ENCODE data around the gene TGFB1I1.
"Not testable (repeated sequence)": the region's sequence is repeated elsewhere in the genome, so short reads cannot be mapped to it uniquely, and the experiment has no call there.

The TGFB1I1 gene

DNA sequence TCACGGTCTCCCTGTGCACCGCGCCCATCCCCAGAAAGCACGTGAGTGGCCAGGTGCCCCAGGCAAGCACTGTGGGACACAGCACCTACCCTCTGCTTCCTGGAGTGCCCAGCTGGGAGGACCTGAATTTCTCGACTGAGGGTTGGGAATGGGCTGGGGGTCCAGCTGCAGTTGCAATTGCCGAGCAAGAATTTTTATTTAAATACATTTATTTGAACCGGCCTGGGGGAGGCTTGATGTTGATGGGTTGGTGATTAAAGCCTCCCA, 17.3 kb downstream of the TGFB1I1 start:
- no peak for DNase-seq

DNA sequence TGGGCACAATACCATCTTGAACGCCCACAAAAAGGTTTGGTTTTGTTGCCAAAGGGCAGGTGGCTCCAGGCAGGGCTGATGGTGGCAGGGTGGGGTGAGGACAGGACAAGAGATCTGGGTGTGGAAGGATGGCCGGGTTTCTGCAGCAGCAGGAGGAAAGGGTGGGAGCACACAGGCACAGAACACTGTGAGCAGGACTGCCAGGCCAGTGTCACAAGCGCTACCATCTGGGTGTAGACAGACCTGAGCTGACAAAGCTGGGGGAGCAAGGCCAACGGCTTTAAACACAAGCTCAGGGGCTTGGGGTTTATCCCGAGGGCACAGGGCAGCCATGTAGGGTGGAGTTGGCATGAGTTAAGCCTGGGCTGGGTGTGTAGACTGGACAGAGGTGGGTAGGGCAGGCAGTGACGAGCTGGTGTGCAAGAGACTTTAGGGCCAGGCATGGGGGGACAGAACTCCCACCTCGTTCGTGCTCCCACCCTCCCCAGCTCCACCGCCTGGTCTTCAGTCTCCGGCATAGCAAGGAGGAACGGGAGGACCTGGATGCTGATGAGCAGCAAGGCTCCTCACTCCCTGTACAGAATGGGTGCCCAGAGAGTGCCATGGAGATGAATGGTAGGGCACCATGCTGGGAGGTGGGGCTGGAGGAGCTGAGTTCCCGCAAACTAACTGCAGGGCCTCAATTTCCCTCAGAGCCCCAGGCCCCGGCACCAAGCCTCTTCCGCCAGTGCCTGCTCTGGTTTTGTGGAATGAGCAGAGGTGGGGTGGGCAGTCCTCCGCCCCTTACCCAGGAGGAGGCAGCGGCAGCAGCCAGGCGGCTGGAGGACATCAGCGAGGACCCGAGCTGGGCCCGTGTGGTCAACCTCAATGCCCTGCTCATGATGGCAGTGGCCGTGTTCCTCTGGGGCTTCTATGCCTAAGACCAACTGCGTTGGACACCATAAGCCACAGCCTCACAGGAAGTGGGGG, 17.9 kb downstream of the TGFB1I1 start:
- no peak for DNase-seq

DNA sequence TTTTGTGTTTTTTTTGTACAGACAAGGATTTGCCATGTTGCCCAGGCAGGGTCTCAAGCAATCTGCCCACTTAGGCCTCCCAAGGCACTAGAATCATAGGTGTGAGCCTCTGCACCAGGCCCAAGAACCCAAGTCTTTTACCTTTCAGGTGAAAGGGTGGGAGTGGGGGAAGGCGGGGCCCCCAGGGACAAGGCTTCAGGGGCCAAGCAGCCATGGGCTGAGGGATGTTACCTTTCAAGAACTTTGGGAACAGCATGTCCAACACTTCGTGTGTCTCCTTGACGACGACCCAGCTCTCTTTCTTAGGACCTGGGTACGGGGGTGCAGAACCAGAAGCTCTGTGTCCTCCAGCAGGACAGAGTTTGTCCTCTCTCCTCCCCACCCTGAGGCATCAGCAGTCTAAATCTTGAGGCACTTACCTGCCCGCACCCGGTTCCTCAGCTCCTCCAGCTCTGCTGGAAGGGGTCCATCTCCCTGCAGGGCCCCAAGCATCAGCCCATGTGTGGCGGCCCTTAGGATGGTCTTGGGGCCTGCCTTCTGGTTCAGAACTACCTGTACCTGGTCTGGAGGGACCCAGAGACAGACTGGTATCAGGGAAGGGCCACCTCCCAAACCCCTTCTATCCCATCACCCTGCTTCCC, 19.9 kb downstream of the TGFB1I1 start:
- no peak for DNase-seq

DNA sequence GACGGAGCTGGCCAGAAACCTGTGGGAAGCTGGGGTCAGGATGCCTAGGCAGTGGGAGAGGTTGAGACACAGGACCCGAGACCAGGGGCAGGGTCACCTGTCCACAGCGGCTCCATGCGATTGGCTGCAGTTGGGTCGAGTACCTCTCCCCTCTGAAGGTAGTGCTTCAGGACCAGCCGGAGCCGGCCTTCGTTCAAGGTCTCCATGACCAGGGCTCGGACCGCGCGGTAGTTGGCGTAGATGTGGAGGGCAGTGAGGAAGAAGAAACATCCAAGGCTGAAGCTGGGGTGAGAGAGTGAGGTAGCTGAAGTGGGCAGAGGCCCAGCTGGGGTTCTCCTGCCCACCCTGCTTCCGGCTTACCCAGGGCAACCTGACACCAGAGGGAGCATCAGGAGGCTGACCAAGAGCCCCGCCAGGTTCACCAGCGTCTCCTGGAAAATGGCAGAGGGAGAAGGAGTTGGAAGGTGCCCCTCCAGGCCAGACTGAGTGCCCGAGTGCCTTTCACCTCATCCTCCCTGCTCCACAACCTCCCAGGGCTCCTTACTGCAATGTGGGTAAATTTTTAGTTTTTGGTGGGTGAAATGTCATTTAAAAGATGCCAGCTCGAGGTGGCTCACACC, 21.7 kb downstream of the TGFB1I1 start:
- no peak for DNase-seq

DNA sequence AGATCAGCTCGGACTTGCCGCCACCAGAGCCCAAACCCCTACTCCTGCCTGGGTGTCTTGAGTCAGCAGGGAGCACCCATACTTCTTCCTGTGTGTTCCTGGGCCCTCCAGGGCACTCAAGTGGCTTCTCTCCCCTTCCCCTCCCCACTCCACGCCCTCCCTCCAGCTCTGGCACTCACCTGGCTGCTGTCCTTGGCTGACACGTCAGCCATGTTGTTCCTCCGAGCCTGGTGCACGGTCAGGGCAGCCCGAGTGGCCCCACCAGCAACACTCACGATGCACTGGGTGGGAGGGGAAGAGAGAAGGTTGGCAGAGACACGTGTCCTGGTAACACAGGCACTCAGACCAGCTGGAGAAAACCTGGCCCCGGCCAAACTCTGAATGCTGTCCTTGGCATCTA, 24.7 kb downstream of the TGFB1I1 start:
- DNase-seq: no peak

DNA sequence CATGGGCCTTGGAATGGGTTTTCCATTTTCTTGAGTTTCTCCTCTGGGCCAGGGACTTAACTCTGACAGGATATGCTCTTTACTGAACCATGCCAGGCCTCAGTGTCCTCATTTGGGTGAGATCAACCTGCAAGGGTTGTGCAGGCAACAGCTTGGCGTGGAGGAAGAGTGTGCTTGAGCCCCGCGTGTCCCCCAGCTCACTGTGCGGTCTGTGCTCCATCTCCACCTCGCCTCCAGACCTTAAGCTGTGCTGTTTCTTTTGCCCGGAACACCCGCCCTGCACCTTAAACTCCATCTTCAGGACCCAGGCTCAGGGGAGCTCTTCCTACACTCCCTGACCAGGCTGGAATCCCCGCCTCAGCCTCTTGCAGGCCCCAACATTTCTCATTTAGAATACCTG, 26.5 kb downstream of the TGFB1I1 start:
- no peak for DNase-seq

DNA sequence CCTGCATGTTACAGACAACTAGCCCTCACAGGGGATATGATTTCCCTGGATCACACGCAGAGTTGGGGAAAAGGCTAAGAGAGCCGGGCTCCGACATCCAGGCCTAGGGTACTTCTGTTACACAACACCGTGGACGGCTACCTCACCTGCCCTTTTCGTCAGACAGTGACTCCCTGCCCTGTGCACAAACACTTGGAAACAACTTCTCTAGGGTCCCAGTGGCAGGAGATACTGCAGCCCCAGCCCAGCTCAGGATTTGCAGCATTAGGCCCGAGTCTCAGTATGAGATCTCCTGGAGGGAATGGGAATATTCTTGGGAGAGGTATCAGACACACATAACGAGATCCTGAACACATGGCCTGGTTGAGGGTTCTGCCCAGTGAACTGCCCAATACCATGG, 28.0 kb downstream of the TGFB1I1 start:
- DNase-seq: no peak

DNA sequence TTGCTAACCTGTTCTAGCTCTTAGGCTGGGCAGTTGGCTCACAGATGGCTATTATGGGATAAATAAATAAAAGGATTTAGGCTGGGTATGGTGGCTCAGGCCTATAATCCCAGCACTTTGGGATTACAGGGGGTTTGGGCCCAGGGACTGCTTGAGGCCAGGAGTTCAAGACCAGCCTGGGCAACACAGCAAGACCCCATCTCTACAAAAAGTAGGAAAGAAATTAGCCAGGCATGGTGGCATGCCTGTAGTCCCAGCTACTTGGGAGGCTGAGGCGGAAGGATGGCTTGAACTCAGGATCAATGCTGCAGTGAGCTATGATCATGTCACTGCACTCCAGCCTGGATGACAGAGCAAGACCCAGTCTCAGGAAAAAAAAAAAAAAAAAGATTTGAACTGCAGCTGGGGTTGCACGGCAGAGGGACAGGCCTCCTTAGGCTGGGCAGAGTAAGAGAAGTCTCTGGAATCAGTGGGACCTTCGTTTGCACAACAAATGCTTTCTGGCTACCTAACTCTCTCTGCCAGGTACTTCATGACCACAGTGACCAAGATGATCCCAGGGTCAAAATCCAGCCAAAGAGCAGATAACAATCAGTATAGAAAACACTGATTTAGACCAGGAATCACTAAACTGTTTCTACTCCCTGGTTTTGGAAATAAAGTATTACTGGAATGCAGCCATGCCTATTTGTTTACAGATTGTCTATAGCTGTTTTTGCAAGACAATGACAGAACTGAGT, 29.4 kb downstream of the TGFB1I1 start:
- no peak for DNase-seq

DNA sequence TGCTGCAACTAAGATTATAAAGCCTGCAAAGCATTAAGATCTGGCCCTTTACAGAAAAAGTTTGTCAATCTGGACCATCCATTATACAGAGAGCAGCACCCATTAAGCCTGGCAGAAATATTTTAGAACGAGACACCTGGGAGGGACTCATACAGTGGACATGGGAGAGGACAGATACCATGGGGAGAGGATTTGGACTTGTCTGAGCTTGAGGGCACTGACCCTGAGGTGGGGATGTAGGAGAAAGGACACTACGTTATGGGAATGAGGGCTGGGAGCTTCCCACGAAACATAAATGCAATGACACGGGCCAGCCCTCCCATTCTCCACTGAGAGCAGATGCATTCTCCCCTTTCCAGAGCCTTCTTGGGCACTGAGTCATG, 30.0 kb downstream of the TGFB1I1 start:
- DNase-seq: no peak

DNA sequence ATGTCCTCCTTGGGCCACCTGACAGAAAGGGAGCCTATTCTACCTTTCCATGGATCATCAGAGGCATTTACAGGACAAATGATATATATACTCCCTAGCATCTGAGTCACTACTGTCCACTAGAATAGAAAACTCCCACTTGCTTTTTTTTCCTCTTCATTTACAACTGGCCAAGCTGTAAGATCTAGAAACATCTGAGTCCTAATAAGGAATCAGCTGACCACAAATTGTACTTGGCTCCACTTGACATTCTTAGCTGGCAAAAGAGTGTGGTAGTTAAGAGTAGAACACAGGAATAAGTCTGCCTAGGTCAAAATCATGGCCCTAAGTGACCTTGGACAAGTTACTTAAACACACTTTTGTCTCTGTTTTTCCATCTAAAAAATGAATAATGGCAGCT, 31.0 kb downstream of the TGFB1I1 start:
- no peak for DNase-seq

DNA sequence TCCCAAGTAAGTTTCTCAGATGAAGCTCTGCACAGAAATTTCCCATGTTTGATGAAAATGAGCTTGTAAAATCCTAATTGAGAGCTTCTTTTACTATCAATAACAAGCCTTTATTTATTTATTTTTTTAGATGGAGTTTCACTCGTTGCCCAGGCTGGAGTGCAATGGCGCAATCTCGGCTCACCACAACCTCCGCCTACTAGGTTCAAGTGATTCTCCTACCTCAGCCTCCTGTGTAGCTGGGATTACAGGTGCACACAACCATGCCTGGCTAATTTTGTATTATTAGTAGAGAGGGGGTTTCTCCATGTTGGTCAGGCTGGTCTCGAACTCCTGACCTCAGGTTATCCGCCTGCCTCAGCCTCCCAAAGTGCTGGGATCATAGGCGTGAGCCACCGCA, 31.6 kb downstream of the TGFB1I1 start:
- not testable (repeated sequence) for DNase-seq

DNA sequence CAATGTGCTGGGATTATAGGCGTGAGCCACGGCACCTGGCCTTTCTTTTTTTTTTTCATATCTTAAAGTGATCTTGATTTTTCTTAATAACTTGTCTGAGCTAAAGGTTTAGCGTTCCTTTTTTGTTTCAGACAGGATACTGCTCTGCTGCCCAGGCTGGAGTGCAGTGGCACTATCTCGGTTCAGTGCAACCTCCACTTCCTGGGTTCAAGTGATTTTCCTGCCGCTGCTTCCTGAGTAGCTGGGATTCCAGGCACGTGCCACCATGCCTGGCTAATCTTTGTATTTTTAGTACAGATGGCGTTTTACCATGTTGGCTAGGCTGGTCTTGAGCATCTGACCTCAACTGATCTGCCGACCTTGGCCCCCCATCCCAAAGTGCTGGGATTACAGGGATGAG, 32.2 kb downstream of the TGFB1I1 start:
- no peak for DNase-seq

DNA sequence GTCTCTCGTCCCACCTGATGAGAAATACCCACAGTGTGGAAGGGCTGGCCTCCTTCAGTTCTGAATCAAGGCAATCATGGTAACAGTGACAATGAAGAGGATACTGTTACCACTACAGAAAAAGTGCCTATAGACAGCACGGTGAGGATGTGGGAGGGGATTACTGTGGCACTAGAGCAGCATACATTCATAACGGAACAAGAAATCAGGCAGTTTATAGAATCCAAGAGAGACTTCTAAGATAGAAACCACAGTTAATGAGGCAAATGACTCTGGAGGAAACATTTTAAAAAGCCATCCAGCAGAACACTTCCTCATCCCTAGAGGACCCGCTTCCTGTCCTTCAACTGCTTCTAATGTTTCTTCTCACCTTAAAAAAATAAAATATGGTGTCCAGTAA, 33.5 kb downstream of the TGFB1I1 start:
- no peak for DNase-seq

DNA sequence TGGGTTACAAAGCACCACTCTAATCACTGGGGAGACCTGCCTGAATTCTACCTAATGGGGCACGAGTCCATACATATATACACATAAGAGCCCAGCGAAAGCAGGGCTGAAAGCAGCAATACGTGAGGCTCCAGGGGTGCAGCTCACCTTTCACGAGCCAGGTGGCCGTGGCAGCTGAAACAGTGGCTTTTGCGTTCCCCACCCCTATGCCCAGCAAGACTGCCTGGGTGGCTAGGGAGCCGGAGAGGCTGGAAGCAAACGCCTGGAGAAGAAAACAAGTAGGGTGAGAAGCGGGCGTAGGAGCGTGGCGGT, 35.6 kb downstream of the TGFB1I1 start:
- no peak for DNase-seq

DNA sequence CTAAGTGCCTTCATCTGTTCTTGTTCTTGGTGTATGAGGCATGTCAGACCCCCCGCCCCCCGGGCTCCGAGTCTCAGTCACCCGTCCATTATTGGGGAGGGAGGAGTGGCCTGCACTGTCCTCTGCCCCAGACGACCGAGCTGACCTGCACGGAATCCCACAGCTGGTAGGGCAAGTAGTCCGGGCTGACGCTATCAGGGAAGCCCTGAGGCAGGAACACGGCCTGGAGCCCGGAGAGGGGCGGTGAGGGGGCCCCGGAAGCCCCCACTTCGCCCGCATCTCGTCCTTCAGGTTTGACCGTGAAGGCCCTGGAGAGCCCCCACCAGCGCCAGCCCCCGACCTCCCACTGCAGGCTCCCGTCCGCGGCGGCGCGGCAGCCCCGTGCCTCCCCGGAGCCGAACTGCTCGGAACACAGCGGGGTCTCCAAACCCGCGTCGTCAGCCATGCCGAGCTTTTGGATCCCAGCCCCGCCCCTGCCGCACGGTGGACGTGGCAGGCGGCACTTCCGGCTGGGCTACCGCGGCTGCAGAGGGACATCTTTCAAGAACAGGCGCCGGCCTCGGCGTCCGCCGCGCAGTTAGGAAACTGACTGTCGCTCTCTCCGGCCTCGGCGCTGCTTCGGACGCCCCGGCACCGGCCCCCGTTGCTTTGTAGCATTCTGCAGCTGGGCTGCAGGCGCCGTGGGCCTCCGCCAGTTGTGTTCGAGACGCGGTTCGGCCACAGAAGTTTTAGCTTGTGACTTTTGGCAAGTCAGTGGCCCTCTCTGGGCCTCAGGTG, 36.2 kb downstream of the TGFB1I1 start, which contains the start of gene RUSF1:
Gene RUSF1, minus strand, starts transcription at position 463 of the 777 bp plus-strand sequence. Its CDS starts 18 bp downstream, at position 445.
- DNase-seq: peak; percentile 51

DNA sequence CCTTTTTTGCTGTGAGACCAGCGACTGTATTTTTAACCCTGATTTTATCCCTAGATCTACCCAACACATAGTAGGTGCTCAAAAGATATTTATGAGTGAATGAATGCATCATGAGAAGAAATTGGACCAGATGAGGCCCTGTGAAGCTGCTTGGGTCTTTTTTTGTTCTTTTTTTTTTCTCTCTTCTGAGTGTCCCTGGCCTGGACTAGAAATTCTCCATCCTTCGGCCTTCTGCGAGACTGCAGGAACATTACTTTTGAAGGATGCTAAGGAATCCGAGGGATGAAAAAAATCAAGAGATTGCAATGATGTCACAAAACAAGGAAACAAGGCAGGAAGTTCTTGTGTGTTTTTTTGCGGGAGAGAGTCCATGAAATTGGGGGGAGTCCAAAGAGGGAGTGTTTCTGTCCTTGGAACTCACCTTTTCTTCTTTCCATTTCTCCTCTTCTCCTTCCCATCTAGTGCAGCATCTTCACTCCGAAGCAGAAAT, 36.8 kb downstream of the TGFB1I1 start:
- no peak for DNase-seq

DNA sequence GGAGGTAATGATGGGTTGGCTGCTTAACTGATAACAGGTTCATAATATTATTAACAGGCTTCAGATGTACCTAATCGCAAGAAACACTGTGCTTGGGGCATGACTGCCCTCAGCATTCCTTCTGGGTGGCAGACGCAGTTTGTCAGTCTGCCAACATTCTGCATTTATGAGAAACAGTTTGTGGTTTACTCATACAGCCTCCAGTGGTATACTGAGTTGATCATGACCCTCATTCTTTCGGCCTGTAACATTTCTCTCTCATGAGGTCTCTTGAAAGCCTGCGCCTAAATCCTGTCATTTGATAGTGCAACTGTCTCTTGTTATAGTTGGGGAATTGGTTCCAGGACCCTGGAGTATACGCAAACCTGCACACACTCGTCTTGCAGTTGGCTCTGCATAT, 41.2 kb downstream of the TGFB1I1 start:
- no peak for DNase-seq

DNA sequence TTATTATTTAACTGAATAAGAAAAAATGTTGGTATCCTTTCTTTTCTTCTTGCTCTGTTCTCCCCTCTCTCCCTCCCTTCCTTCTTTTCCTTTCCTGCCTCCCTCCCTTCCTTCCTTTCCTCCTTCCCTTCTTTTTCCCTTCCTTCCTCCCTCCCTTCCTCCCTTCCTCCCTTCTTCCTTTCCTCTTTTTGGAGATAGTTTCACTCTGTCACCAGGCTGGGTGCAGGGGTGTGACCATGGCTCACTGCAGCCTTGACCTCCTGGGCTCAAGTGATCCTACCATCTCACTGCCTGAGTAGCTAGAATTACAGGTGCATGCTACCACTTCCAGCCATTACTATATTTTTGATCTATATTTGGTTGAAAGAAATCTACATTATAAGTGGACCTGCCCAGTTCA, 41.9 kb downstream of the TGFB1I1 start:
- no peak for DNase-seq

DNA sequence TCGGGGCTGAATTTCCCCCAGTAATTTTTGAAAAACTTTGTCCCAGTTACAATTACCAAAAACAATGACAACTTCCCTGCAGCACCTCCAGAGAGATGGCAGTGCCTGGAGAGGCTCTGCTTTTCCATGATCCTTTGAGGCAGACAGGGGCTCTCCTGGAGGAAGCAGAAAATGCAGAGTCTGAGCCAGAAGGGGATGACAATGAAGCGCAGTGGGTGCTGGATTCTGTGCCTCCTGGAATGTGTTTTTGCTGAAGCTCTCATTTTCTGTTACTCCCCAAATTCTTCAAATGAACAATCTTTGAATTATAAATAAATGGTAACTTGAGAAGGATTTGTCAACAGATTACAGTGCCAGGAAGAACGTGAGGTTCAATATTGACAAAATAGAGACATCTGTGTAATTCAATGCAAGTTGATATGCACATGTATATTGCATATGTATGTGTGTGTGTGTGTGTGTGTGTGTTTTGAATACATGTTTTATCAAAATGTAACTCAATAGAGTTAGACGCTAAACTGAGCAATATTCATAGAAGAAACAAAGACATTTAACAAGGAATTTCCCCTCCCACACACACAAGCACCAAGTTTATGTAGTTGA, 45.9 kb downstream of the TGFB1I1 start:
- no peak for DNase-seq

DNA sequence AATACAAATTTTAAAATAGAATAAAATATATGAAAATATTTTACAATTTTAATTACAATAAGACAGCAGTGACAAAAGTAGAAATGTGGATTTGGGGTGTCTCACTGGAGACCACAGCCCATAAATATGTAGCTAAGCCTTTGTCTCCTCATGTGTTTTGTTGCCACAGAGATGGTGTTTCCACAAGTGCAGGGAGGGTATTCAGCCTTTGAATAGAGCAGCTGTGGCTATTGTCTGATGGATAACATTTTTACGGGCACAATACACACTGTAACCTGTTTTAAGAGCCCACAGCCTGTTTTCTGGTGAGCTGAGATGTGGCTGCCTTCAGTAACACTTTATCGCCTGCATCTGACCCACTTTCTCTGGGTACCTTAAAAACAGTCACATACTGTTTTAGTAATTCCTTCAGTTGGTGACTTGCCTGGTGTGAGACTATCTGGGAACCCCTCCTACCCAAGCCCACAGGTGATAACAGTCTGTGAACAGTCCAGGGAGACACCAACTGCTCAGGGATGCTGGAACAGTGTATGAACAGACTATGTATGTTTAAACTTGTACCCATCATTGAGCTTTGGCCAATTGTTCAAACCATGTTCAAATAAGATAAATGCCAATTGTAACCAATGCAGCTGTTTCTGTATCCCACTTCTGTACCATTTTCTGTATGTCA, 47.9 kb downstream of the TGFB1I1 start:
- no peak for DNase-seq

DNA sequence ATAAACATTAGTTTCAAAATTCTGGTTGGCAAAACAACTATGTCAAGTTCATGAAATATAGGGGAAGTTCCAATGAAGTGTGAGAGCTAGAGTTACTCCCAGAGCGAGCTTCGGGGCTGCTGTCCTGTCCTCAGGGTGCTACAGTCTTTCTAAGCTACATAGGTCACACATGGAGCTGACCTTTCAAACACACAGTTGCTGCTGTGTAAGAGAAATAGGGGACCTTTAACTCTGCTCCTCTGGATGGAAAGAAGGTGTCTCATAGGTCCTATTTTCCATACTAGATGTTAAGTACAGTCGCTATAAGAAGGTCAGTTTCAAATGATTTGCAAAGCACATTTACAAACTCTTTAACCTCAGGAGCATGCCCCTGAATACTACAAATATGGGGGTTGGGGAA, 49.4 kb downstream of the TGFB1I1 start:
- DNase-seq: no peak

DNA sequence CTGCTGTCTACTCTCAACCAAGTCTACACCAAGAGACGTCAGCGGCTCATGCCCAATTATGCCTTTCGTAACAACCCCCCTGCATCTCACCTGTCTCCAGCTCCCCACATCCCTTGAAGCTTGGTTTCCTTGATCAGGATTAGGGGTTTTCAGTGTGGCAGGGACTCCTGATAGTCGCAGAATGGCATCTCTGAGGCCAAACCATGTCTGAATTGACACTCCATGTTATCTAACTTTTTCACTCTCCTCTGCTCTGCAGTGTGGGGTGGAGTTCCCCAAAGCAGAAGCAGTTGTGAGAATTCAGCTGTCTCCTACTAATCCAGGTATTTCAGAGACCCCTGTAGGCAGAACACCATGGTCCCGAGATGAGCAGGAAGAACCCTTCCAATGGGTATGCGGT, 50.1 kb downstream of the TGFB1I1 start:
- no peak for DNase-seq

Measured in NCI-H1048 (cell line).